ENCODE measurements around the gene KLHL5. TPM values are rescaled to one million over a fixed set of nuclear protein-coding genes. Genes with fewer than 3 reads are reported as not detected.
"Not testable (repeated sequence)": the region's sequence is repeated elsewhere in the genome, so short reads cannot be mapped to it uniquely, and the experiment has no call there.

The KLHL5 gene
- 29.6 TPM for total RNA-seq

GRCh38 chr4:39062094-39062769 is at the start of gene KLHL5:
KLHL5 (plus strand) TSS chr4:39062232; CDS start chr4:39062653, 421 bp downstream.
- no peak for DNase-seq (ENCODE audit: low spot score)

- DNase-seq (ENCODE audit: low spot score), result no peak
Measured at GRCh38 chr4:39014028-39014427, 48.0 kb upstream of the KLHL5 start.

- no peak for DNase-seq (ENCODE audit: low spot score)
Measured at GRCh38 chr4:39020130-39020529, 41.9 kb upstream of the KLHL5 start.

GRCh38 chr4:39021631-39022030 is 40.4 kb upstream of the KLHL5 start:
- no peak for DNase-seq (ENCODE audit: low spot score)

- no peak for DNase-seq (ENCODE audit: low spot score)
Measured at GRCh38 chr4:39022241-39022640, 39.8 kb upstream of the KLHL5 start.

GRCh38 chr4:39023059-39023458 is 39.0 kb upstream of the KLHL5 start:
- no peak for DNase-seq (ENCODE audit: low spot score)

- DNase-seq (ENCODE audit: low spot score), result no peak
Measured at GRCh38 chr4:39024311-39024865, 37.6 kb upstream of the KLHL5 start.

- no peak for DNase-seq (ENCODE audit: low spot score)
Measured at GRCh38 chr4:39025552-39026085, 36.4 kb upstream of the KLHL5 start.

GRCh38 chr4:39026096-39026495 is 35.9 kb upstream of the KLHL5 start:
- DNase-seq (ENCODE audit: low spot score), result no peak

GRCh38 chr4:39029752-39030694 is 32.0 kb upstream of the KLHL5 start:
- no peak for DNase-seq (ENCODE audit: low spot score)

GRCh38 chr4:39030725-39031124 is 31.3 kb upstream of the KLHL5 start:
- DNase-seq (ENCODE audit: low spot score), result no peak

GRCh38 chr4:39031590-39032020 is 30.4 kb upstream of the KLHL5 start:
- not testable (repeated sequence) for DNase-seq (ENCODE audit: low spot score)

- DNase-seq (ENCODE audit: low spot score), result no peak
Measured at GRCh38 chr4:39032218-39033085, 29.6 kb upstream of the KLHL5 start, which contains the start of gene TMEM156. TMEM156 (minus strand) TSS chr4:39032409; CDS start chr4:39032313, 96 bp downstream.

GRCh38 chr4:39036172-39036571 is 25.9 kb upstream of the KLHL5 start:
- DNase-seq (ENCODE audit: low spot score), result no peak

- no peak for DNase-seq (ENCODE audit: low spot score)
Measured at GRCh38 chr4:39037491-39037825, 24.6 kb upstream of the KLHL5 start.

- DNase-seq (ENCODE audit: low spot score), result no peak
Measured at GRCh38 chr4:39037941-39038340, 24.1 kb upstream of the KLHL5 start.

- no peak for DNase-seq (ENCODE audit: low spot score)
Measured at GRCh38 chr4:39039108-39039507, 22.9 kb upstream of the KLHL5 start.

- DNase-seq (ENCODE audit: low spot score), result no peak
Measured at GRCh38 chr4:39042366-39042765, 19.7 kb upstream of the KLHL5 start.

GRCh38 chr4:39043058-39043860 is 18.8 kb upstream of the KLHL5 start:
- DNase-seq (ENCODE audit: low spot score), result no peak

GRCh38 chr4:39043861-39044363 is 18.1 kb upstream of the KLHL5 start:
- no peak for DNase-seq (ENCODE audit: low spot score)

Data from mucosa of gallbladder (tissue), 1 donor.